IgD-negative memory B cell (primary cell): ENCODE data around the gene TAMALIN. TPM values are rescaled to one million over a fixed set of nuclear protein-coding genes. Genes with fewer than 3 reads are reported as not detected.

Source experiments
- H3K27ac Mint-ChIP-seq, 3 donors: one replicate each; pipeline ENCODE4 v1.8.0; 2020 to 2022; ENCODE audit warnings: mild to moderate bottlenecking in 3 of 3, mixed read lengths in 3 of 3, moderate library complexity in 1 of 3
- H3K27me3 Mint-ChIP-seq: one replicate; pipeline ENCODE4 v1.8.0; 2021; ENCODE audit warnings: mixed read lengths
- H3K36me3 Mint-ChIP-seq: one replicate; pipeline ENCODE4 v1.8.0; 2020; ENCODE audit warnings: mild to moderate bottlenecking, mixed read lengths
- H3K4me1 Mint-ChIP-seq, 3 donors: one replicate each; pipeline ENCODE4 v1.8.0; 2020 to 2022; ENCODE audit warnings: mixed read lengths in 3 of 3, mild to moderate bottlenecking in 1 of 3
- H3K4me3 Mint-ChIP-seq, 4 donors: one replicate each; pipeline ENCODE4 v1.8.0; 2020 to 2022; ENCODE audit warnings: mild to moderate bottlenecking in 4 of 4, mixed read lengths in 4 of 4, moderate library complexity in 3 of 4
- H3K9me3 Mint-ChIP-seq, 3 donors: one replicate each; pipeline ENCODE4 v1.8.0; 2020 to 2021; ENCODE audit warnings: mixed read lengths in 3 of 3, mild to moderate bottlenecking in 1 of 3
- polyA plus RNA-seq: library from polyadenylated mRNA; unstranded; fragments of 300-500 nt; fragmentation: Illumina TruSeq; gene quantifications from one replicate; pipeline ENCODE4 v1.2.3, GENCODE V29; 2021

The TAMALIN gene
- polyA plus RNA-seq, 1 donor from 2014 or later: 6.4 TPM

- H3K4me1 Mint-ChIP-seq: peaks cover 19 to 32% (median 20%) of the 10 kb centered on the region in 3 donors
- peak overlapping the region in 1 of 4 donors; percentile 51 for H3K4me3 Mint-ChIP-seq
- H3K27ac Mint-ChIP-seq: peak overlapping the region in 1 of 3 donors; percentile 65
- peaks cover 2% of the 10 kb centered on the region for H3K36me3 Mint-ChIP-seq
- H3K27me3 Mint-ChIP-seq: no peaks in the 10 kb centered on the region
- H3K9me3 Mint-ChIP-seq: no peaks in the 10 kb centered on the region
Observed at GRCh38 chr12:52045794-52046199, 39.1 kb downstream of the TAMALIN start.

GRCh38 chr12:52046859-52047258 lies 40.1 kb downstream of the TAMALIN start:
- Mint-ChIP-seq H3K4me1 (peaks cover 21 to 28% (median 22%) of the 10 kb centered on the region in 3 donors), H3K36me3 (peaks cover 2% of the 10 kb centered on the region)

GRCh38 chr12:52049286-52049685 lies 42.5 kb downstream of the TAMALIN start:
- no peaks in the 10 kb centered on the region for H3K9me3 Mint-ChIP-seq
- no peaks in the 10 kb centered on the region for H3K27me3 Mint-ChIP-seq
- H3K4me3 Mint-ChIP-seq: peak overlapping the region in 3 of 4 donors; percentile 93 to 97 (median 97)
- peak overlapping the region in 2 of 3 donors; percentile 76 to 97 for H3K27ac Mint-ChIP-seq
- peaks cover 2% of the 10 kb centered on the region for H3K36me3 Mint-ChIP-seq
- H3K4me1 Mint-ChIP-seq: peaks cover 20 to 21% (median 21%) of the 10 kb centered on the region in 3 donors

More at GRCh38 chr12:52046859-52047258, 40.1 kb downstream of the TAMALIN start:
- Mint-ChIP-seq H3K27me3 (no peaks in the 10 kb centered on the region), H3K9me3 (no peaks in the 10 kb centered on the region), H3K27ac (peak overlapping the region in 1 of 3 donors; percentile 50), H3K4me3 (peak overlapping the region in 1 of 4 donors; percentile 74)

GRCh38 chr12:52049688-52050087 lies 42.9 kb downstream of the TAMALIN start:
- H3K9me3 Mint-ChIP-seq: no peaks in the 10 kb centered on the region
- peak overlapping the region in 2 of 3 donors; percentile 97 to 98 for H3K27ac Mint-ChIP-seq
- H3K36me3 Mint-ChIP-seq: peaks cover under 1% of the 10 kb centered on the region
- peaks cover 17 to 21% (median 20%) of the 10 kb centered on the region in 3 donors for H3K4me1 Mint-ChIP-seq
- no peaks in the 10 kb centered on the region for H3K27me3 Mint-ChIP-seq
- peak overlapping the region; percentile 93 to 97 (median 96) for H3K4me3 Mint-ChIP-seq

- Mint-ChIP-seq H3K4me1 (peaks cover 17 to 21% (median 20%) of the 10 kb centered on the region in 3 donors), H3K27ac (peak overlapping the region; percentile 97 to 98 (median 98)), H3K9me3 (no peaks in the 10 kb centered on the region), H3K36me3 (no peaks in the 10 kb centered on the region), H3K27me3 (no peaks in the 10 kb centered on the region), H3K4me3 (peak overlapping the region; percentile 93 to 97 (median 96))
Observed at GRCh38 chr12:52050116-52050757, 43.5 kb downstream of the TAMALIN start.

- Mint-ChIP-seq H3K27me3 (no peaks in the 10 kb centered on the region), H3K4me3 (peak within 1 kb of the TSS; percentile 93 to 97 (median 96)), H3K36me3 (no peaks in the 10 kb centered on the region), H3K27ac (peak within 1 kb of the TSS; percentile 97 to 98 (median 98)), H3K9me3 (no peaks in the 10 kb centered on the region), H3K4me1 (peaks cover 13 to 21% (median 20%) of the 10 kb centered on the region in 3 donors)
Observed at GRCh38 chr12:52050758-52051541, 44.2 kb downstream of the TAMALIN start, which contains the start of gene NR4A1. Gene NR4A1 (plus strand): TSS chr12:52051442. CDS start chr12:52054329, 2,887 bp downstream.

- H3K27ac Mint-ChIP-seq: peak overlapping the region; percentile 46 to 98 (median 97)
- H3K4me1 Mint-ChIP-seq: peaks cover 13 to 21% (median 20%) of the 10 kb centered on the region in 3 donors
- peak overlapping the region; percentile 63 to 97 (median 96) for H3K4me3 Mint-ChIP-seq
- H3K36me3 Mint-ChIP-seq: peaks cover 2% of the 10 kb centered on the region
- no peaks in the 10 kb centered on the region for H3K27me3 Mint-ChIP-seq
- no peaks in the 10 kb centered on the region for H3K9me3 Mint-ChIP-seq
Observed at GRCh38 chr12:52052468-52053186, 45.9 kb downstream of the TAMALIN start.

GRCh38 chr12:52053536-52054209 lies 46.9 kb downstream of the TAMALIN start:
- H3K27ac Mint-ChIP-seq: peak overlapping the region in 2 of 3 donors; percentile 95 to 97
- H3K4me1 Mint-ChIP-seq: peaks cover 13 to 21% (median 20%) of the 10 kb centered on the region in 3 donors
- H3K27me3 Mint-ChIP-seq: no peaks in the 10 kb centered on the region
- H3K9me3 Mint-ChIP-seq: no peaks in the 10 kb centered on the region
- peak overlapping the region in 2 of 4 donors; percentile 17 to 97 for H3K4me3 Mint-ChIP-seq
- peaks cover 2% of the 10 kb centered on the region for H3K36me3 Mint-ChIP-seq

GRCh38 chr12:52054231-52054832 lies 47.6 kb downstream of the TAMALIN start:
- H3K4me3 Mint-ChIP-seq: peak overlapping the region in 1 of 4 donors; percentile 38
- peaks cover 10 to 20% (median 18%) of the 10 kb centered on the region in 3 donors for H3K4me1 Mint-ChIP-seq
- H3K27ac Mint-ChIP-seq: peak overlapping the region in 1 of 3 donors; percentile 97
- H3K9me3 Mint-ChIP-seq: no peaks in the 10 kb centered on the region
- no peaks in the 10 kb centered on the region for H3K27me3 Mint-ChIP-seq
- H3K36me3 Mint-ChIP-seq: peaks cover 2% of the 10 kb centered on the region

GRCh38 chr12:52054833-52055730 lies 48.3 kb downstream of the TAMALIN start:
- peaks cover 5 to 13% (median 13%) of the 10 kb centered on the region in 3 donors for H3K4me1 Mint-ChIP-seq

GRCh38 chr12:52055731-52056711 lies 49.3 kb downstream of the TAMALIN start:
- no peak overlapping the region for H3K4me3 Mint-ChIP-seq
- H3K4me1 Mint-ChIP-seq: peaks cover 0 to 12% (median 10%) of the 10 kb centered on the region in 3 donors
- H3K27me3 Mint-ChIP-seq: no peaks in the 10 kb centered on the region
- peaks cover 4% of the 10 kb centered on the region for H3K36me3 Mint-ChIP-seq
- no peak overlapping the region for H3K27ac Mint-ChIP-seq
- no peaks in the 10 kb centered on the region for H3K9me3 Mint-ChIP-seq

More at GRCh38 chr12:52054833-52055730, 48.3 kb downstream of the TAMALIN start:
- H3K36me3 Mint-ChIP-seq: peaks cover 4% of the 10 kb centered on the region
- H3K4me3 Mint-ChIP-seq: no peak overlapping the region
- H3K9me3 Mint-ChIP-seq: no peaks in the 10 kb centered on the region
- H3K27me3 Mint-ChIP-seq: no peaks in the 10 kb centered on the region
- no peak overlapping the region for H3K27ac Mint-ChIP-seq
